Activated naive CD4-positive, alpha-beta T cell treated with anti-CD3 and anti-CD28 coated beads, Interleukin-2, amount 50 U/mL, for 72 hours (primary cell): Measurements from ENCODE around the gene ARHGEF26. TPM values are rescaled to one million over a fixed set of nuclear protein-coding genes. Genes with fewer than 3 reads are reported as not detected.

ENCODE experiments used
- ATAC-seq, 2 donors: fragments of 150-1000 bp; cut with Tn5 transposase; 2 replicates each; pipeline ENCODE4 v1.10.0; 2021; ENCODE audit warnings: mild to moderate bottlenecking in 2 of 2, moderate library complexity in 2 of 2
- DNase-seq, 2 donors: peaks; one replicate each; pipeline ENCODE4 v3.0.0; 2021 to 2022; ENCODE audit warnings: low spot score in 2 of 2
- H3K27ac Mint-ChIP-seq, 2 donors: one replicate each; pipeline ENCODE4 v1.8.0; 2022; ENCODE audit warnings: mild to moderate bottlenecking in 2 of 2, mixed read lengths in 2 of 2
- H3K36me3 Mint-ChIP-seq, 2 donors: one replicate each; pipeline ENCODE4 v1.8.0; 2022; ENCODE audit warnings: mixed read lengths in 2 of 2
- H3K9me3 Mint-ChIP-seq, 2 donors: one replicate each; pipeline ENCODE4 v1.8.0; 2022; ENCODE audit warnings: mixed read lengths in 2 of 2
- total RNA-seq, 2 donors: library from RNA; stranded (reverse); gene quantifications; one replicate each; pipeline ENCODE4 v1.2.3, GENCODE V29; 2022

ARHGEF26 gene
- total RNA-seq, 2 donors from 2014 or later, result 0.19 TPM; not detected in 1

DNA sequence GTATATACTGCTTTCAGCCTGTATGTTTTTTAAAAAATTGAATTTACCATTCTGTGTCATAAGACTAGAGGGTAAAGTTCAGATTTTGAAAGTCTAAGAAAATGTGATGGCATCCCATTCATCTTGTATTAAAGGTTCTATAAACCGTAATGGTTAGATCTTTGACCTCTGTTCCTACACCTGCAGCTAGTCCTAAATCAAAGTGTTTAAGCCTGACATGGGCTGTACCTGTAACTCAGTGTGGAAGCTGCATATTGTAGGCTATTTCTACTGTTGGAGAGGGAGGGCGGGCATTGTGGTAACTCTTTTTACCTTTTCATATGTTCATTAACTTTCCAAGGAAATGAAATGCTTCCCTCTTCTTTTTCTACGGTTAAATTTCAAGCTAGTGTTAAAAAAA lies 53.9 kb downstream of the ARHGEF26 start:
- H3K27ac Mint-ChIP-seq, result no peak overlapping the region
- peaks cover 0 to 5% of the 10 kb centered on the region in 2 donors for H3K9me3 Mint-ChIP-seq
- DNase-seq, result no peak
- no peak for ATAC-seq
- H3K36me3 Mint-ChIP-seq, result no peaks in the 10 kb centered on the region

DNA sequence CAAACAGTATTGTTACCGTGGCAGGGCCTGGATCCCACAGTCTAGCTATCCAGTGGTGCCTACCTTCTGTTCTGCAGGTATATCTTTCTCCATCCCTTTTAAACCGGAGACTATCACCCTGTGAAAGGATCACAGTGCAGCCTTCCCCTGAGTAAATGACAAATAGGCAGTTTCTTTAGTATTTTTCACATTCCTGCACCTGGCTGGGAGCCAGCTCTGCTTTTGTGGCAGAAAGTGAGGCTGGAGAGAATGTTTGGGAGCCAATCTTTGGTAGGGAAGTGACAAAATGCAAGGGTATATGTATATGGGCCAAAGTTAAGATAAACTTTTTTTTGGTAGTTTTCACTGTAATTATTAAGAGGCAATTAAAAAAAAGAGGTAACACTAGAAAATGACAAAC lies 54.8 kb downstream of the ARHGEF26 start:
- ATAC-seq, result no peak
- DNase-seq, result no peak
- H3K27ac Mint-ChIP-seq, result no peak overlapping the region
- H3K36me3 Mint-ChIP-seq, result no peaks in the 10 kb centered on the region
- peaks cover 0 to 5% of the 10 kb centered on the region in 2 donors for H3K9me3 Mint-ChIP-seq

DNA sequence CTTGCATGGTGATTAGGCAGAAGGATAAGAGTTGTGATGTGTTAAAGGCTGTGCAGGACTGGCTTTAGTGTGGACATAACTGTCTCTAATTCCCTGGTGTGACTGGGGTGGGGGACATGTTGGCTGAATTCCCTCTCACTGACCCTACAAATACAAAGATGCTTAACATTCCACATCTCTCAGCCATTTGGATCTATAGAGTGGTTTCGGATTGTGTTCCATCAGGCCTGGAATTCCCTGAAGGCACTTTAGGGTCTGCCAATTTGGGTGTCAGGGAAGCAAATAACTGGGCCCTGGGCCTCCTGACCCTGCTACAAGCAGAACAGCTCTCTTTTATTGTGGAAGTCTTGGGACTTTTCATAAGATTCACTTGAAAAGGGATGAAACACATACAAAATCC lies 56.2 kb downstream of the ARHGEF26 start:
- H3K27ac Mint-ChIP-seq, result no peak overlapping the region
- H3K36me3 Mint-ChIP-seq, result no peaks in the 10 kb centered on the region
- DNase-seq, result no peak
- H3K9me3 Mint-ChIP-seq, result no peaks in the 10 kb centered on the region
- ATAC-seq, result no peak

DNA sequence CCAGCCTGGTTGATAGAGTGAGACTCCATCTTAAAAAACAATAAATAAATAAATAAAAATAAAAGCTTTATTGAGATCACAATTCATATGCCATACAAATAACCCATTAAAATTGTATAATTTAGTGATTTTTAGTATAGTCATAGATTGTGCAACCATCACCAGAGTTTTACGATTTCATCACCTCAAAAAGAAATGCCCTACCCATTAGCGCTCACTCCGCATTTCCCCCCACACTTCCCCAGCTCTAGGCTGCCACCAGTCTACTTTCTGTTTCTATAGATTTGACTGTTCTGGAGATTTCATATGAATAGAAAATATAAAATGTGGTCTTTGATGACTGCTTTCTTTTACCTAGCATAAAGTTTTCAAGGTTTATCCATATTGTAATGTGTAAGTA lies 57.0 kb downstream of the ARHGEF26 start:
- Mint-ChIP-seq H3K27ac (no peak overlapping the region), H3K9me3 (no peaks in the 10 kb centered on the region), H3K36me3 (no peaks in the 10 kb centered on the region)
- no peak for ATAC-seq
- DNase-seq, result no peak

DNA sequence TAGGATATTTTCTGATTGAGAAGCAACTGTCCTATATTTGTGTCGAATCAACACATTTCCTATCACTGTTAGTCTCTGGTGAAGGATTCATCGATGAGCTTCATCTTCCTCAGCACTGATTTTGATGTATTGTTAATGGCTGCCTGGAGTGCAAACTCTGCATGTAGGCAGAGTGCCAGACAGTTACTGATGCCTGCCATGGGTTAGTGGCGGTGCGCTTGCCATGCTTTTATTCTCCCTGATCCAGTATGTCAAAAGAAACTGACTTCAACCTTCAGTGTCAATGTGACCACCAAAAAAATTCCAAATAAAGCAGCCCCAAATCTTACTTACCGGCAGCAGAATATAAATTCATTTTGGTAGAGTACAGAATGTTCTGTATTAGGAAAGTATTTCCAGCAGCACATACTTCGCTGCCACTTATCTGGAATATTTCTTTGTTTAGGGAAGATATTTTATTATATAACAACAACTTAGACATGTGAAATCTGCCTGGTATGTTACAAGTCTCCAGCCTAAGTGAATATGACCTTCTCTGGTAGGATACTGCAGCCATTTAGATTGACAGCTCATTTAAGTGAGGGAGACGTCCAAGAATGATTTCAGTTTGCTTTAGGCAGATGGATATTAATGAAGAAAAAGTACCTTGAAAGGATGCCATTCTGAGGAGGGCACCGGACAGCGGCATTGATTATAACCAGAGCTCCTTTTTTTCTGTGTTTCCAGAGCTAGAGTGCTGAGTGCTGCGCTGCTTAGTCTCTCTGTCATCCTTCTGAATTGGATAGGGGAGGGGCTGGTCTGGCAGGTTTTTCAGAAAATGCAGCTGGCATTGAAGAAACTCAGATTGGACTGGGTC lies 59.9 kb downstream of the ARHGEF26 start:
- Mint-ChIP-seq H3K9me3 (no peaks in the 10 kb centered on the region), H3K36me3 (no peaks in the 10 kb centered on the region), H3K27ac (no peak overlapping the region)
- ATAC-seq (no peak), DNase-seq (no peak)

DNA sequence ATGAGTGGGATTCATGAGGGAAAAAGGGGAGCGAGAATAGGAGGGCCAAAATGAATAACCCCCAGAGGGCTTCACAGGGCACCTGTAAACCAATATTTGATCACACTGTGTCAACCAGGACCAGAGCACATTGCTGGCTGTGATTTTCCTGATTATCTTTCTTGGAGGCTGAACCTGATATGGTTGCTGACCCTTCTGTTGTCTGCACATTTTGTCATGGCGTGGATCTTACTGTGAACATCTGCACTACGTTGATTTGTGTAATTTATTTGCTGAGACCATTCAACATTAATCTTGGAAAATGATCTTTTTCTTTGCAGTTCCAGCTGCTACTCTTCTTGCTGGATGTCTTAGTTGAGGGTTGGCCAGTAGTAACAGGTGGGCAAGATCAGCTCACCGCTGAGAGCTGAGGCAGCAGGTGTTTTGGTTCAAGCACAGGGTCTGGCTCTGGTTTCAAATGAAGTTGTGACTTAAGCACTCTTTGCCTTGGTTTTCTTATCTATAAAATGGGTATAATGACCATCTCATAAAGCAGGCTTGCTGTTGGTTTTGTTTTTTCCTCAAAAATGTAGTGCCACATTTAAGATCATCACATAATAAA lies 61.2 kb downstream of the ARHGEF26 start:
- ATAC-seq (no peak), DNase-seq (no peak)
- Mint-ChIP-seq H3K9me3 (no peaks in the 10 kb centered on the region), H3K27ac (no peak overlapping the region), H3K36me3 (no peaks in the 10 kb centered on the region)

DNA sequence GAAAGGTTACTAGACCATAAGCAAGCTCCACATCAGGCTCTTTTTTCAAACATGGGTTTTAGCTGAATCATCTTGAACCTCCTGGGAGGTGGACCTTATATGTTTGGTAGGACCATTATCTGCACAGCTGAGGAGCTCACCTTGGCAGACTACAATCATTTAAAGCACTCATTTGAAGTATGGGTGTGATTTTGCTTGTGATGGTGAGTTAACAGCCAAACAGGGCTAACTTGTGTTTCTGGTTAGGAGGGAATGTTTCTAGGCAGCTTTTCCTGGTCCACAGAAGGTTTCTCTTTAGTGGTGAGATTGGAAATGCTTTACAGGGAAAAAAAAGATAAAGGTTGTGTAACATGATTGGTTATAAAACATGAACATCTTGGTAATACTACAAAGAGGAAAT lies 61.8 kb downstream of the ARHGEF26 start:
- no peak overlapping the region for H3K27ac Mint-ChIP-seq
- H3K36me3 Mint-ChIP-seq, result no peaks in the 10 kb centered on the region
- no peaks in the 10 kb centered on the region for H3K9me3 Mint-ChIP-seq
- no peak for ATAC-seq
- DNase-seq, result no peak

DNA sequence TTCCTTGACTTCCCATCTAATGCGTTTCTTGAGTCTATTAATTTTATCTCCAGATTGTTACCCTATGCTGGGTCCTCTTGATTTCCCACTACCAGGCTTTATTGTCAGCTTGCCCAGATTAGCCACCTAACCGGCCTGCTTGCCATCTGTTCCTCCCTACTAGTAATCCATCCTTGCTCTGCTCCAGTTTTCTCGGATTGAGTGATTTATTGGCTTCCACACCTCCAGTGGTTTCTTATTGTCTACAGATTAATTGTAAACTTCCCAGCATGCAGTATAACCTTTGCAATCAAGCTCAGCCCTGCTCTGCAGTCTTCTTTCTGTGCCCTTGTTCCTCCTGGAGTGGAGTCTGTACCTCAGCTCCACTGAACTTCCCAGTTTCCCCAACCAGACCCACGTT lies 63.4 kb downstream of the ARHGEF26 start:
- H3K36me3 Mint-ChIP-seq, result no peaks in the 10 kb centered on the region
- ATAC-seq (no peak), DNase-seq (no peak)
- H3K9me3 Mint-ChIP-seq, result no peaks in the 10 kb centered on the region
- H3K27ac Mint-ChIP-seq, result no peak overlapping the region

DNA sequence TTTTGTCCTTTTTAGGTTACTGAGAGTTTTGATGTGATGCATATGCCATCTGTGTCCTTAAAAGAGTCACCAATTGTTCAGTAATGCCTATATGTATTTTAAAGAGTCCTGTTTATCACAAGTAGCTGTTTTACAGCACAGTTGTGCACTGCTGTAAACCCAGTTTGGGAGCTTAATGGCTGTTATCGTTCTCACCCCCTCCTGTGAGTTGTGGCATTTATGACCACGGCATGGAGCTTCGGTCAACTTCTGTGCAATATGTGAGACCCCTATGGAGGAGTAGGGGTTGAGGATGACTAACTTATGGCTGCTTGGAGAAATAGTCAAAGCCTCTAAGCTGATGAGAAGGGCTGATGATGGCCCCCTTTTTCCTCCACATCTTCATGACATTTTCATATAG lies 67.2 kb downstream of the ARHGEF26 start:
- no peak for DNase-seq
- Mint-ChIP-seq H3K9me3 (no peaks in the 10 kb centered on the region), H3K27ac (no peak overlapping the region), H3K36me3 (no peaks in the 10 kb centered on the region)
- ATAC-seq, result no peak

DNA sequence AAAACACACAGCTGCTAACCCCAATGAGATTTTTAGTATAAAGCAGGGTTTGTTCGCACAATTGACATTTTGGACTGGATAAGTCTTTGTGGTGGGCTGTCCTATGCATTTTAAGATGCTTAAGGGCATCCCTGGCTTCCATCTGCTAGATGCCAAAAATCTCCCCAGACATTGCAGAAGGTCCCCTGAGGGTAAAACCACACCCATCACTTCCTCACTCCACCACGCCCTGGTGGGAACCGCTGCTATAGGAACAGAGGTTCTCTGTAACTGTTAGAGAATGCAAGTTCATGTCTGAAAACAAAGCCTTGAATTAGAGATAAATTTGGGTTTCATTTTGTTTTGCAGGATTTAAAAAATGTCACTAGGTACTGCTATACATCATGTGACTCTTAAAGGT lies 67.7 kb downstream of the ARHGEF26 start:
- no peaks in the 10 kb centered on the region for H3K9me3 Mint-ChIP-seq
- DNase-seq, result no peak
- no peaks in the 10 kb centered on the region for H3K36me3 Mint-ChIP-seq
- no peak for ATAC-seq
- no peak overlapping the region for H3K27ac Mint-ChIP-seq

DNA sequence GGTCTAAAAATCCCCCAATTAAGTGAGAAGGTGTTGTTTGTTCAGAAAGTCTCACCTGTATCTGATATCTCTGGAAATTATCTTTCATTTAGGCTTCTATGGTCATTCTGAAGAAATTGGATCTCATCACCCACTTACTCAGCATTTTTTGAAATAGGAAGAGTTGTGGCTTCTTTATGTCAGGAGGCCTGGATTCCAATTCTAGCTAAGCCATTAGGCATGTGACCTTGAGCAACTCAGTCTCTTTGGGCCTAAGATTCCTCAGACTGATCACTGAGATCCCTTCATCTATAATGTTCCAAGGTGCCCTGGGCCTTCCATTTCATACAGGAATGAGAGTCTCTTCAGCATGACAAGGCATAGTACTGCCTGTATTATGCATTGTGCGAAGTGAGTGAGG lies 70.3 kb downstream of the ARHGEF26 start:
- no peak overlapping the region for H3K27ac Mint-ChIP-seq
- DNase-seq (no peak), ATAC-seq (no peak)
- H3K9me3 Mint-ChIP-seq, result peaks cover 0 to 4% of the 10 kb centered on the region in 2 donors
- H3K36me3 Mint-ChIP-seq, result no peaks in the 10 kb centered on the region

DNA sequence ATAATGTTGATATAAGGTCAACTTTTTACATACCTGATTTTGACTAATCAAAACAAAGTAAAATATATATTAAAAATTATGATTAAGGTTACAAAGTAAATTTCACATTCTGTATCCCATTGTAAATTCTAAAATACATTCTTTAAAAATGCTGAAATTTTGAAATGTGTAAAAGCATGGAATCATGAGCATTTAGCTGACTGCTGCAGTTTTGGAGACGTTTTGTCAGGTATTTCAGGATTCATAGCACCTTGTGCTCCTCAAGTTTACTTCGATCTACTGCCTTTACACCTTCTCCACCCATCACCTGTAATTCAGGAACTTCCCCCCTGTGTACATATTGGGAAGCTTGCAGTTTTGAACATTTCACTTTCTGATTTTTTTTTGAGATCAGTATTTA lies 71.0 kb downstream of the ARHGEF26 start:
- no peaks in the 10 kb centered on the region for H3K36me3 Mint-ChIP-seq
- DNase-seq (no peak), ATAC-seq (no peak)
- peaks cover 0 to 4% of the 10 kb centered on the region in 2 donors for H3K9me3 Mint-ChIP-seq
- no peak overlapping the region for H3K27ac Mint-ChIP-seq

DNA sequence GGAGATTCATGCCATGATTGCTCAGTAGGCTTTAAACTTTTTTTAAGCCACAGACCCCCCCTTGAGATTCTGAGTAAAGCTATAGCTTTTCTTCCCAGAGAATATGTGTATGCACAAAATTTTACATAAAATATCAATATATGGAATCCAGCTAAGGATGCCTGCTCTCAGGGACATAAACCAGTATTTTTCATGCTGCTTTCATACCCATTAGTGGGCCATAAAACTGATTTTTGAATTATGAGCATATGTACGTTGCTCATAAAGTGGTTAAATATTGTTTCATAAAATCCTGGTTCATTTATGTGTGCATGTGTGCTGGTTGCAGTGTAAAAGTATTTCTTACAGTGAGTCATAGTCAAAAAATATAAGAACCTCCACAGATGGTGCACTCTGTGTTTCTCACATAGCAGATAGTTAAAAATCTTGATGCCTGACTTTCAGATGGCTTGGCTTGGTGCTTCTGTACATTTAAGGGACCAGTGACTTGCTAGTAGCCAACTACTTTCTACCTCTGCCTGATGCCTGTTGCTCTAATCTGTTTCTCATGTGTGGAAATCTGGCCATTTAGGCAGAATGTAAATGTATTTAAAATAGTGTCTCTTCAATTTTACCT lies 71.9 kb downstream of the ARHGEF26 start:
- Mint-ChIP-seq H3K9me3 (peaks cover 0 to 4% of the 10 kb centered on the region in 2 donors), H3K36me3 (no peaks in the 10 kb centered on the region), H3K27ac (no peak overlapping the region)
- DNase-seq (no peak), ATAC-seq (no peak)

DNA sequence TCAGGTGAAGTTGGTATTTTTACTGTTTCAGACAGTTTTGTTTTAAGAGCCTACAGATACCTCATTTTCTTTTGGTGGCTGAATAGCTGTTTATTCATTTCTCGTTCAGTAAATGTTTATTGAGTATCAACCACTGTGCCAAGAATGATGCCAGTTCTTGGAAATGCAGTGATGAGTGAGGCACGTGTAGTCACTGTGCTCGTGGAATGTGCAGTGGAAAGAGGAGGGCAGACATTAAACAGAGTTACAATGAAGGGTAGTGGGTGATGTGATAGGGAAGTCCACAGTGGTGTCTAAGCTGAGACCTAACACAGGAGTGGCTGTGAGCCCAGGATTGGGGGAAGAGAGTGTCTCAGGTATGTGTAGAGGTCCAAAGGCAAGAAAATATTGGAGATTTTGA lies 73.7 kb downstream of the ARHGEF26 start:
- DNase-seq, result no peak
- ATAC-seq, result no peak
- H3K36me3 Mint-ChIP-seq, result no peaks in the 10 kb centered on the region
- H3K9me3 Mint-ChIP-seq, result peaks cover 0 to 4% of the 10 kb centered on the region in 2 donors
- no peak overlapping the region for H3K27ac Mint-ChIP-seq

DNA sequence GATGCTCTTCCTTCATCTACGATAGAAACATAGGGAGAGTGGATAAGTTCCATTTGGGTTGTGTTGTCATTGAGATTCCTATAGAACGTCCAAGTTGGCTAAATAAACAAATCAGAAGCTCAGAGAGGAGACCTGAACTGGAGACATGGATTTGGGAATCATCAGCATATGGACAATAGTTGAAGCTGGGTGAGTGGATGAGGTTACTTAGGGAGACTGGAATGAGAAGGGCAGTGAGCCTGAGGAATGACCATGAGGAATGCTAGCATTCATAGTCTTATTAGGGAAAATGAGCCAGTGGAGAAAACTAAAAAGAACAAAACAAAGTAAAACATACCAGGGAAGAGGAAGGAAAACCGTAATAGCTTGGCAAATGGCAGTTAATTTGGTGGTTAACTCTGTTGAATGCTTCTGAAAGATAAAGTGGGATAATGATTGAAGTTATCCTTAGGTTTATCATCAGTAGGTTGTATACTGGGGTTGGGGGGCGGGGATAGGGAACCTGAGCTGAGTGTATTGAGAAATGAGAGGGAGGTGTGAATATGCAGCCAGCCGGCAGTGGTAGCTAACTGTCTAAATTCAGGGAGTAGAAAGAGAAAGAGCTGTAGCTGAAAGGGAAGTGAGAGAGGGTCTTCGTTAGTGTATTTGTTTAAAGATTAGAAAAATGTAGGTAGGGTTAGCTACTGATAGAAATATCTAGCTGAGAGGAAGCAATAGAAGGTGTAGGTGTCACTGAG lies 74.6 kb downstream of the ARHGEF26 start:
- DNase-seq (no peak), ATAC-seq (no peak)
- H3K36me3 Mint-ChIP-seq, result no peaks in the 10 kb centered on the region

DNA sequence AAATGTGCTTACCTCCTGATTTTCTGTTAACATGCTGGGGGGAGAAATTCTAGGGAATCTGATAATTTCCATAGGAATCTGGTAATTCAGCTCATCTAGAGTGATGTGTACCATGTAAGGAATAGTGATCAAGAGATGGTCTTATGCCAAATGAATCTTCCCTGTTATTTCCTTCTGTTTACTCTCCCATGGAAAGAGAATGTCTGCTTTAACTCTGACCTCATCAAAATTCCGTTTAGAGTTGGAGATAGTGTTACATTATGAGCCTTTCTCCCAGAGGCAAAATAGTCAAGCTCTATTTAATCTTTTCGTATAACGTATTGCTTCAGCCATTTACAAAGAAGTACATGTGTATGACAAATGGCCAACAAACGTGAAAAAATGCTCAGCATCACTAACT lies 76.6 kb downstream of the ARHGEF26 start:
- no peak overlapping the region for H3K27ac Mint-ChIP-seq
- no peak for DNase-seq
- ATAC-seq, result no peak

More for the DNA sequence above, 74.6 kb downstream of the ARHGEF26 start:
- Mint-ChIP-seq H3K27ac (no peak overlapping the region), H3K9me3 (peaks cover 0 to 4% of the 10 kb centered on the region in 2 donors)

DNA sequence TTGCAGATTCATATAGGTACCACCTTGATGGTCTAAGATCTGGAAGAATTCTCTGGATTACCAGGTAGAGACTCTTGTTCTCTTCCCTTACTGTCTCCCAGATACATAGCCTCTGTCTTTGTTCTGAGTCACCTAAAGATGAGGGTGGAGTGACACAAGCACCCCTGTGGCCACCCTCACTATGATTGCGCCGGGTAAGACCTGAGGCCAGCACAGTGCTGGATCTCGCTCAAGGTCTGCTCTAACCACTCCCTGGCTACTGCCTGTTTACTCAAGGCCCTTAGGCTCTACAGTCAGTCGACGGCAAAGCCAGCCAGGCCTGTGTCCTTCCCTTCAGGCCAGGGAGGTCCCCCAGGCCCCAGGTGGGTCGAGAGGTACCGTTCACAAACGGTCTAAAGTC lies 88.3 kb downstream of the ARHGEF26 start:
- DNase-seq, result no peak
- Mint-ChIP-seq H3K27ac (no peak overlapping the region), H3K36me3 (peaks cover 0 to 6% of the 10 kb centered on the region in 2 donors), H3K9me3 (peaks cover 3 to 4% of the 10 kb centered on the region in 2 donors)
- no peak for ATAC-seq

More for the DNA sequence above, 76.6 kb downstream of the ARHGEF26 start:
- Mint-ChIP-seq H3K36me3 (no peaks in the 10 kb centered on the region), H3K9me3 (peaks cover 0 to 4% of the 10 kb centered on the region in 2 donors)
